ENCODE measurements around the gene KLHL3. TPM values are rescaled to one million over a fixed set of nuclear protein-coding genes. Genes with fewer than 3 reads are reported as not detected.

The KLHL3 gene
- total RNA-seq, 1 donor from 2014 or later = 5.4 TPM

GRCh38 chr5:137714494-137714893 lies 21.4 kb downstream of the KLHL3 start:
- intact Hi-C loops (cut with micrococcal nuclease) = no loop called here

GRCh38 chr5:137712139-137712667 lies 23.7 kb downstream of the KLHL3 start:
- intact Hi-C loops (cut with micrococcal nuclease) = no loop called here

- intact Hi-C loops (cut with micrococcal nuclease) = no loop called here
Measured at GRCh38 chr5:137710086-137710485, 25.8 kb downstream of the KLHL3 start.

GRCh38 chr5:137708796-137709559 lies 26.9 kb downstream of the KLHL3 start:
- intact Hi-C loops (cut with micrococcal nuclease) = no loop called here

- intact Hi-C loops (cut with micrococcal nuclease) = no loop called here
Measured at GRCh38 chr5:137708062-137708461, 27.8 kb downstream of the KLHL3 start.

GRCh38 chr5:137706841-137707240 lies 29.0 kb downstream of the KLHL3 start:
- intact Hi-C loops (cut with micrococcal nuclease) = no loop called here

- intact Hi-C loops (cut with micrococcal nuclease) = no loop called here
Measured at GRCh38 chr5:137705106-137705505, 30.8 kb downstream of the KLHL3 start.

GRCh38 chr5:137703565-137703964 lies 32.3 kb downstream of the KLHL3 start:
- intact Hi-C loops (cut with micrococcal nuclease) = no loop called here

GRCh38 chr5:137700282-137700680 lies 35.6 kb downstream of the KLHL3 start:
- intact Hi-C loops (cut with micrococcal nuclease) = no loop called here

GRCh38 chr5:137699336-137700281 lies 36.3 kb downstream of the KLHL3 start:
- intact Hi-C loops (cut with micrococcal nuclease) = loop anchor here (5.0 kb wide), 1 partner anchor 53 kb away; the partner anchor contains the start of gene HNRNPA0

- intact Hi-C loops (cut with micrococcal nuclease) = loop anchor here (1.0 to 5.0 kb wide), 2 partner anchors 39 to 56 kb away; partner anchors contain the start of gene HNRNPA0
Measured at GRCh38 chr5:137696481-137696880, 39.4 kb downstream of the KLHL3 start.

- intact Hi-C loops (cut with micrococcal nuclease) = loop anchor here (1.0 to 5.0 kb wide), 3 partner anchors 29 to 56 kb away; partner anchors contain the start of gene HNRNPA0
Measured at GRCh38 chr5:137695651-137696428, 40.0 kb downstream of the KLHL3 start.

- intact Hi-C loops (cut with micrococcal nuclease) = loop anchor here (2.0 kb wide), 1 partner anchor 27 kb away; no protein-coding TSS in a partner anchor
Measured at GRCh38 chr5:137693951-137694721, 41.8 kb downstream of the KLHL3 start.

GRCh38 chr5:137693307-137693950 lies 42.5 kb downstream of the KLHL3 start:
- intact Hi-C loops (cut with micrococcal nuclease) = no loop called here

- intact Hi-C loops (cut with micrococcal nuclease) = no loop called here
Measured at GRCh38 chr5:137689306-137689705, 46.6 kb downstream of the KLHL3 start.

- intact Hi-C loops (cut with micrococcal nuclease) = no loop called here
Measured at GRCh38 chr5:137688210-137688840, 47.6 kb downstream of the KLHL3 start.

GRCh38 chr5:137684761-137685160 lies 51.1 kb downstream of the KLHL3 start:
- intact Hi-C loops (cut with micrococcal nuclease) = no loop called here

GRCh38 chr5:137681191-137681590 lies 54.7 kb downstream of the KLHL3 start:
- intact Hi-C loops (cut with micrococcal nuclease) = no loop called here

- intact Hi-C loops (cut with micrococcal nuclease) = no loop called here
Measured at GRCh38 chr5:137679910-137680309, 56.0 kb downstream of the KLHL3 start.

Measured in T-helper 2 cell treated with Interferon-gamma antibody and Interleukin-4, amounts not matched to agents 100 ng/mL and 5 ng/mL, for 36 hours (primary cell).